HG03521 (cell line): ENCODE measurements around the gene TUBA1C.

Experiments
- ATAC-seq: cut with Tn5 transposase; IDR thresholded peaks from one replicate; pipeline ENCODE4 v1.9.1; 2021; ENCODE audit warnings: mild to moderate bottlenecking, moderate library complexity; ENCODE audit not compliant: unreplicated experiment

TUBA1C gene

GRCh38 chr12:49264873-49265792 lies at the start of gene TUBA1C:
Gene TUBA1C (plus strand): TSS chr12:49265082. CDS start chr12:49265182, 100 bp downstream.
- ATAC-seq, result peak; percentile 80

DNA sequence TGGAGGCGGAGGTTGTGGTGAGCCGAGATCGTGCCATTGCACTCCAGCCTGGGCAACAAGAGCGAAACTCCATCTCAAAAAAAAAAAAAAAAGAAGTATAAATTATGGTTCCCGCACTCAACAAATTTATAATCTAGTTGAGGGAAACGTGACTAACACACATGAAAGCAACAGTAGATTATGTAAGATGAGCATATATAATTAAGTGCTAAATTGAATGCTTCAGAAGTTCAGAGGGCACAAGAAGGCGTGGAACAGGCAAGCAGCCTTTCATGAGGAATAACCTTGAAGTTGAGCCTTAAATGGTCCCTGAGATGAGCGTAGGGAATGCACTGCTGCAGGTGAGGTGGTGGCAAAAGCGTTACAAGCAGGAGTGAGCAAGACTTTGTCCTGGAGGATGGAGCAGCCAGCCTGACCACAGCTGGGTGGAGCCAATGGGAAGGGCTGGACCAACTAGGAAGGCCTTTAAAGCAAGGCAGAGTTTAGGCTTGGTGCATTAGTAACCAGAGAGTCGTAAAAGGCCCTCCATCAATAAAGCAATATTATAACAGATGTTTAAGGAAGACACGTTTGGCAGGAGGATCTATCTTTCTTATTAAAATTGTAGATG lies 45.4 kb upstream of the TUBA1C start:
- no peak for ATAC-seq

GRCh38 chr12:49220972-49221371 lies 43.9 kb upstream of the TUBA1C start:
- no peak for ATAC-seq

DNA sequence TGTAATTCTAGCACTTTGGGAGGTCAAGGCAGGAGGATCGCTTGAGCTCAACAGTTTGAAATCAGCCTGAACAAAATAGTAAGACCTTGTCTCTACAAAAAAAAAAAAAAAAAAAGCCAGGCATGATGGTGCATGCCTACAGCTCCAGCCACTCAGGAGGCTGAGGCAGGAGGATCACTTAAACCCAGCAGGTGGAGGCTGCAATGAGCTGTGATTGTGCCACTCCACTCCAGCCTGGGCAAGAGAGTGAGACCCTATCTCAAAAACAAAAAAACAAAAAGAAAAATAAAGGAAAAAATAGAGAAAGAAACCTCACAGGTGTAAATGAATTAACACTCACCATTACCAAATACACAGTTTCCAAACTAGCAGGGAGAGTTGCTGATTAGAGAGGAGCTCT lies 41.8 kb upstream of the TUBA1C start:
- no peak for ATAC-seq

DNA sequence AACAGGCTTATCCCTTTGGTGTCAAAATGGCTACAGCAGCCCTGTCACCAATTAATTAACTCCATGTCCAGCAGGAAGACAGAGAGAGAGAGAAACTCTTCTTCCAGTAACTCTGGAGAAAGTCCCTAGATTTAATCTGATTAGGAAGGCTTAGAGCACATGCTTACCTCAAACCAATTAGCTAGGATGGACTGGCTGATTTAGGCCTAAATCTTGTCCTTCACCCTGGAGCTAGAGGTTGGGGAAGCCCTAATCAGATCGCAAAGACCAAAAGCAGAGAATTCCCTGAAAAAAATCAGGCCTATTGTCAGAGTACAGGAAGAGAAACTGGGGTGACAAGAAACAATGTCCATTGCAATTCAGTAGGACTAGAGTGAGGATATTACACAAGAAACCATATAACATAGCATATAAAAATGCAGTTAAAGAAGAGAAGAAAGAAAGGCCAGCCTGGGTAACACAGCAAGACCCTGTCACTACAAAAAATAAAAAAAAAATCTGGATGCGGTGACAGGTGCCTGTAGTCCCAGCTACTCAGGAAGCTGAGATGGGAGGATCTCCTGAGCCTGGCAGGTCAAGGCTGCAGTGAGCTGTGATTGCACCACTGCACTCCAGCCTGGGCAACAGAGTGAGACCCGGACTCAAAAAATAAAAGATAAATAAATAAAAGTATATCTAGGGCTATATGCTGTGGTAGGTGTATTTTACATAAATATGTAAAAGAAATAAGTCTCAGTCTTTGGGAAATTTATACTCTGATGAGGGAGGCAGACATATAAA lies 41.1 kb upstream of the TUBA1C start:
- ATAC-seq, result no peak

DNA sequence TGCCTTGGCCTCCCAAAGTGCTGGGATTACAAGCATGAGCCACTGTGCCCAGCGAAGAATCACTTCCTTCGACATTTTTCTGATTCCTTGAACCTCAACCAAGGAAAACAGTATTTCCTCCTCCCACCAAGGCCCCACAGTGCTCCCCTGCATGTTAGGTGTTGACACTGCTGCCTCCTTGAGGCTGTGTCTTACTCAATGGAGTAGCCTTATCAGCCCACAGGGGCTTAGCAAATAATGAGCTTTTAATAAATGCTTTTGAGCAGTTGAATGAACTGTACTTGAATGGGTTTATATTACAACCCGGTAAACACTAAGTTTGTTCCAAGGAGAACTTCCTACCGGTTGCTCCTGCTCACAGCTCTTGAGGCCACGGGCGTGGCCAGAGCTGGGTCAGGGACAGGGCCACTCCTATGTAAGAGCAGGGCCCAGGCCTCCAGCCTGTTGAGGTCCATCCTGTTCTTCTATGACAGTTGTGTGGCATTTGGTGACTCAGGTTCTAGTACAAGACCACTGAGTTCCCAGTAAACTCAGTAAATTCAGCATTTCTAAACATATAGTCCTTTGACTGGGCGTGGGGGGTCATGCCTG lies 39.2 kb upstream of the TUBA1C start:
- ATAC-seq, result no peak

- no peak for ATAC-seq
Observed at GRCh38 chr12:49227713-49228112, 37.2 kb upstream of the TUBA1C start.

- ATAC-seq, result no peak
Observed at GRCh38 chr12:49228653-49229052, 36.2 kb upstream of the TUBA1C start.

- no peak for ATAC-seq
Observed at GRCh38 chr12:49230176-49230804, 34.6 kb upstream of the TUBA1C start.

DNA sequence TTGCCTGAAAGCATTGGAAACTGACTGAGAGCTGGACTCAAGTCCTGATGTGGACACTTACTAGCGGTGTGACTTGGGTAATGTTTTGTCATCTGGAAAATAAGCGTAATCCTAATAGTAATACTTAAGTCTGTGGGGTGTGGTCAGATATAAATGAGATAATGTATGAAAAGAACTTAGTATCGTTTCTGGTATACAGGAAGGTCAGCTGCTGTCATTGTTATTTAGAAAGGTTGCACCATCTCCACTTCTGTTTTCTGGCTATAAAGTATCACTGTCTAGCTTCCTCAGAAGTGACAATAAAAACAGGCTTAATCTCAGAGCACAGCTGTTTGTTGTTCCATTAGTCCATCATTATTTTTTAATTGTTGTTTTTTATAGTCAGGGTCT lies 34.1 kb upstream of the TUBA1C start:
- no peak for ATAC-seq

- ATAC-seq, result no peak
Observed at GRCh38 chr12:49231878-49232655, 32.8 kb upstream of the TUBA1C start.

GRCh38 chr12:49232940-49233841 lies 31.7 kb upstream of the TUBA1C start:
- no peak for ATAC-seq

DNA sequence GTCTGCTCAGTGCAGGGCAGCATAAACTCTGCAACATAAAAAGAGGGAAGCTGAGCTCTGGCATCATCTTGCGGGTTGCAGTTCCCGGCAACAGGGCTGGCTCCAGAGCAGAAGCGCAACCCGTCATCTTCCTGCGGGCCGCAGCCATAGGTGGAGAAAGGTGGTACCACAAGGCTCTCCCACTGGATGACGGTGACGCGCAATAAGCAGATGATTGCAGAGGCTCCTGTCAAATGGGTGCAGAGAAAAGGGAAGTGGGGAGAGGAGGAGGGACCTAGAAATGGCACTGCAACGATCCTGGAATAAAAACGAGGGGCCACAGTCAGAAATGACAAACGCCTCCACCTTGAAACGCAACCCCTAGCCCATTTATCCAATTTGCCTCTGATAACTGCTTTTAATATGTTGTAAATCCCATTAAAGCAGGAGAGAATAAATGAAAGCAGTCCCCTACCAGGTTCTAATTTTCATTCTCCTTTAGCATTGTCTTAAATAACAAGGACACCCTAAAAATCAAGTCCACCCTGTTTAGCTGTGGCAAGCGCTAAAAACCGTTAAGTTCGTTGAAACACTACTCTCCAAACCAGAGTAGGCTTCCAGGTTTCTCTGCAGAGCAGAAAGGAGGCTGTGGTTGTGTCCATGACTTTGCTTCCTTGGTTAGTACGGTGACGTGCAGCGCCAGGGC lies 30.9 kb upstream of the TUBA1C start:
- no peak for ATAC-seq

- no peak for ATAC-seq
Observed at GRCh38 chr12:49236423-49236822, 28.5 kb upstream of the TUBA1C start.

GRCh38 chr12:49243631-49244030 lies 21.3 kb upstream of the TUBA1C start:
- no peak for ATAC-seq

DNA sequence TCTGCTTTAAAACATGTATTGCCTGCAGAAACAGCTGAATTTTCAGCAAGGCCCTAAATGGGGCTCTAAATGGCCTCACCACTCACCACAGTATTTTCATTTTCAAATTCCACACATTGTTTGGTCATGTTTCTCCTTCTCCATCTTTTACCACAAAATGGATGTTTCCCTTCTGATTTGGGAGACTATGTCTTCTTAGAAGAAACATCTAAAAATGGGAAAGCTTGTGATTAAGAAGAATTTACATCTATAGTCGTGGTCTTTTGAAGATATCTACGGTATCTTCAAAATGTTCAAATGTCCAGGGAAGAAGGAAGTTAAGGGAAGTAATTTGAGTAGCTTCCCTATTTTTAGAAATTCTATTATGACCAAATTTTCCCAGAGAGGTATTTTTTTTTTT lies 20.7 kb upstream of the TUBA1C start:
- no peak for ATAC-seq

- no peak for ATAC-seq
Observed at GRCh38 chr12:49251357-49251756, 13.5 kb upstream of the TUBA1C start.

- no peak for ATAC-seq
Observed at GRCh38 chr12:49253033-49253623, 11.8 kb upstream of the TUBA1C start.
